Liver (tissue), 3 donors: ENCODE data around the gene HOXD11.

Experiments used
- TAF1 ChIP-seq: conservative IDR thresholded peaks from 2 replicates; pipeline ENCODE4 v1.6.1; 2016; ENCODE audit warnings: antibody characterized with exemption, mild to moderate bottlenecking
- TF ChIP-seq, protein P1 (sequence below): fragments of 150-350 bp; IDR thresholded peaks from 2 replicates; pipeline ENCODE4 v1.5.1; 2017; ENCODE audit warnings: improper control_type of control experiment, low read depth, low read length; ENCODE audit not compliant: missing input control
- TF ChIP-seq, protein P2 (sequence below): IDR thresholded peaks from 2 replicates; pipeline ENCODE4 v1.6.1; 2016; ENCODE audit warnings: antibody characterized with exemption
- TF ChIP-seq, protein P3 (sequence below): IDR thresholded peaks from 2 replicates; pipeline ENCODE4 v1.6.1; 2016; ENCODE audit warnings: antibody characterized with exemption
- donor health status: healthy.
- donor health status: healthy.

DNA sequence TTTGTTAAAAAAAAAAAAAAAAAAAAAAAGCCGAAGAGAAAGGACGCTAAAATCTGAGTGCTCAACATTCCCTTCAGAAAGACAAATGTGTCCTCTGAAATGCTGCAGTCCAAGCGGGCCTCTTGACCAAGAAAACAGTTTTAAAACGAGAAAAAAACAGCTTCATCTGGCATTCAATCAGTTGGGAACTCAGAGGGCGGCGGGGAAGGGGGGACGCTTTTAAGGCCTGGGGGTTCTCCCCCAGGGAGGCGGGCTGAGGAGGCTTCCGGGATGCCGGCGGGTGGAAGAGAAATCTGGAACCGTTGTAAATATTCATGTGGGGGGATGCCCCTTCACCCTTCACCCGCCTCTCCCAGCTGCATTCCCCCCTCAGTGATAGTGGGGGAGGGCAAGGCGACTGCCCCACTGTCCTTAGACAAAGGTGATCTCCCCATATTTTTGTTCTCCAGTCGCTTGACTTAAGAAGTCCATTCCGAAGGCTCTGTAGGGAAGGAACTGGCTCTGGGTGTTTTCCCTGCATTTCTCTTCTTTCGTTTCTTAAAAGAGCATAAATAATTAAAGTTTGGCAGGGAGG is 3.3 kb upstream of the HOXD11 start:
- no peak for TF ChIP-seq TAF1
- TF ChIP-seq, protein P1, sequence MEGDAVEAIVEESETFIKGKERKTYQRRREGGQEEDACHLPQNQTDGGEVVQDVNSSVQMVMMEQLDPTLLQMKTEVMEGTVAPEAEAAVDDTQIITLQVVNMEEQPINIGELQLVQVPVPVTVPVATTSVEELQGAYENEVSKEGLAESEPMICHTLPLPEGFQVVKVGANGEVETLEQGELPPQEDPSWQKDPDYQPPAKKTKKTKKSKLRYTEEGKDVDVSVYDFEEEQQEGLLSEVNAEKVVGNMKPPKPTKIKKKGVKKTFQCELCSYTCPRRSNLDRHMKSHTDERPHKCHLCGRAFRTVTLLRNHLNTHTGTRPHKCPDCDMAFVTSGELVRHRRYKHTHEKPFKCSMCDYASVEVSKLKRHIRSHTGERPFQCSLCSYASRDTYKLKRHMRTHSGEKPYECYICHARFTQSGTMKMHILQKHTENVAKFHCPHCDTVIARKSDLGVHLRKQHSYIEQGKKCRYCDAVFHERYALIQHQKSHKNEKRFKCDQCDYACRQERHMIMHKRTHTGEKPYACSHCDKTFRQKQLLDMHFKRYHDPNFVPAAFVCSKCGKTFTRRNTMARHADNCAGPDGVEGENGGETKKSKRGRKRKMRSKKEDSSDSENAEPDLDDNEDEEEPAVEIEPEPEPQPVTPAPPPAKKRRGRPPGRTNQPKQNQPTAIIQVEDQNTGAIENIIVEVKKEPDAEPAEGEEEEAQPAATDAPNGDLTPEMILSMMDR, result no peak
- TF ChIP-seq, protein P2, sequence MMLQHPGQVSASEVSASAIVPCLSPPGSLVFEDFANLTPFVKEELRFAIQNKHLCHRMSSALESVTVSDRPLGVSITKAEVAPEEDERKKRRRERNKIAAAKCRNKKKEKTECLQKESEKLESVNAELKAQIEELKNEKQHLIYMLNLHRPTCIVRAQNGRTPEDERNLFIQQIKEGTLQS, result no peak
- TF ChIP-seq, protein P3, sequence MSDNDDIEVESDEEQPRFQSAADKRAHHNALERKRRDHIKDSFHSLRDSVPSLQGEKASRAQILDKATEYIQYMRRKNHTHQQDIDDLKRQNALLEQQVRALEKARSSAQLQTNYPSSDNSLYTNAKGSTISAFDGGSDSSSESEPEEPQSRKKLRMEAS, result no peak
